Body of pancreas (tissue), 4 donors: ENCODE measurements around the gene CD46.

ENCODE experiments used
- POLR2A ChIP-seq, 3 donors: fragments of 450-650 bp; IDR thresholded peaks; one replicate each; pipeline ENCODE4 v1.6.1; 2016; ENCODE audit warnings: antibody characterized with exemption in 3 of 3, mild to moderate bottlenecking in 2 of 3
- TF ChIP-seq, protein P1 (sequence below), 7 experiments: fragments of 450-650 bp in 4 of 7; fragments of 200-600 bp in 3 of 7; sonication (generic) in 3 of 7; IDR thresholded peaks; one replicate each; pipeline ENCODE4 v1.5.1; 2016 to 2019; ENCODE audit warnings: antibody characterized with exemption in 7 of 7

DNA sequence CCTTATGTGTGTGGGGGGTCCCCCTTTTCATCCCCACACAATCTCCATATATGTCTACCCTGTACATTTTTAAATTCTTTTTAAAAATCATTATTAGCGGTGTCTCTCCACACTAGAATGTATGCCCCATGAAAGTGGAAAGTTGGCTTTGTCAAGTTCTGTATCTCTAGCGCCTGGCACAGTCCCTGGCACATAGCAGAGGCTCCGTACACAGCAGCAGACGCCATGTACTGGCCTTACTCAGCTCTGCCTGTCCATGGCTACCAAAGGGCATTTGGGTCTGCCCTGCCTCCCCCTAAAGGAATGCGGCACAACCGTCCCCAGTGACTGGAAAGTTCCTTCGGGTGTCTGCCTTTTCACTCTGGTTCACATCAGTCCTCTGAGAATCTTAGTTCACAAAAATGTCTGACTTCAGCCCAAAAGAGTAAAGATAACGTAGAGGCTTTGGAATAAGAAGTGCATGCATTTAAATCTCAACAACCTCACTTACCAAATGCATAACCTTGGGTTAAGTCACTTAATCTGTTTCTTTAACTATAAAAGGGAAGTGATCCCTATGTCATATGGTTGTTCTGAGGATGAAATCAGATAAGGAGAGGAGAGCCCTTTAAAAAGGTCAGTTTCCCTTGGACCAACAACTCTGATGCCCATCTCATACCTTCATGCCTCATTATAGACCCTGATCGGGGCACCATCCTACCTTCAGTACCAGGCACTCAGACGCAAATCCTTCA, 61.1 kb downstream of the CD46 start:
- no peak for TF ChIP-seq POLR2A (IDR thresholded peaks at IDR 0.05)
- TF ChIP-seq, protein P1, sequence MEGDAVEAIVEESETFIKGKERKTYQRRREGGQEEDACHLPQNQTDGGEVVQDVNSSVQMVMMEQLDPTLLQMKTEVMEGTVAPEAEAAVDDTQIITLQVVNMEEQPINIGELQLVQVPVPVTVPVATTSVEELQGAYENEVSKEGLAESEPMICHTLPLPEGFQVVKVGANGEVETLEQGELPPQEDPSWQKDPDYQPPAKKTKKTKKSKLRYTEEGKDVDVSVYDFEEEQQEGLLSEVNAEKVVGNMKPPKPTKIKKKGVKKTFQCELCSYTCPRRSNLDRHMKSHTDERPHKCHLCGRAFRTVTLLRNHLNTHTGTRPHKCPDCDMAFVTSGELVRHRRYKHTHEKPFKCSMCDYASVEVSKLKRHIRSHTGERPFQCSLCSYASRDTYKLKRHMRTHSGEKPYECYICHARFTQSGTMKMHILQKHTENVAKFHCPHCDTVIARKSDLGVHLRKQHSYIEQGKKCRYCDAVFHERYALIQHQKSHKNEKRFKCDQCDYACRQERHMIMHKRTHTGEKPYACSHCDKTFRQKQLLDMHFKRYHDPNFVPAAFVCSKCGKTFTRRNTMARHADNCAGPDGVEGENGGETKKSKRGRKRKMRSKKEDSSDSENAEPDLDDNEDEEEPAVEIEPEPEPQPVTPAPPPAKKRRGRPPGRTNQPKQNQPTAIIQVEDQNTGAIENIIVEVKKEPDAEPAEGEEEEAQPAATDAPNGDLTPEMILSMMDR (IDR thresholded peaks at IDR 0.05): no peak
